HFFc6 (cell line): ENCODE data around the gene RER1. TPM values are rescaled to one million over a fixed set of nuclear protein-coding genes. Genes with fewer than 3 reads are reported as not detected.

Source experiments
- DNase-seq: peaks from one replicate; pipeline ENCODE4 v3.0.0-alpha.2; 2018
- H3K27ac Mint-ChIP-seq: 2 replicates; pipeline ENCODE4 v1.8.0; 2020; ENCODE audit warnings: mild to moderate bottlenecking, mixed read lengths
- H3K27me3 Mint-ChIP-seq: 2 replicates; pipeline ENCODE4 v1.8.0; 2021; ENCODE audit warnings: mild to moderate bottlenecking, moderate library complexity, mixed read lengths; ENCODE audit not compliant: insufficient read depth
- H3K36me3 Mint-ChIP-seq: 2 replicates; pipeline ENCODE4 v1.8.0; 2021; ENCODE audit warnings: low read depth, mixed read lengths
- H3K4me1 Mint-ChIP-seq: 2 replicates; pipeline ENCODE4 v1.8.0; 2020; ENCODE audit warnings: low read depth, mixed read lengths
- H3K4me3 Mint-ChIP-seq: 2 replicates; pipeline ENCODE4 v1.8.0; 2020; ENCODE audit warnings: mild to moderate bottlenecking, moderate library complexity, mixed read lengths
- H3K9me3 Mint-ChIP-seq: 2 replicates; pipeline ENCODE4 v1.8.0; 2020; ENCODE audit warnings: mild to moderate bottlenecking, mixed read lengths
- total RNA-seq, 6 experiments: library from RNA; stranded (reverse); fragmentation: NEBNext Ultra II Directional; extraction: Animal tissue kit (Norgen Biotek cat#: 25700); gene quantifications; 2 replicates in 1 of 6; 3 replicates in 5 of 6; pipeline ENCODE4 v1.2.3, GENCODE V29; 2021
- TF ChIP-seq, protein P1 (sequence below): fragments of 200-600 bp; sonication (generic); IDR thresholded peaks from 2 replicates; pipeline ENCODE4 v1.5.0; 2021; ENCODE audit warnings: antibody characterized with exemption, mild to moderate bottlenecking

Gene RER1
- total RNA-seq, 6 experiments from 2014 or later: 254 to 303 (median 283) TPM

- TF ChIP-seq, protein P1, sequence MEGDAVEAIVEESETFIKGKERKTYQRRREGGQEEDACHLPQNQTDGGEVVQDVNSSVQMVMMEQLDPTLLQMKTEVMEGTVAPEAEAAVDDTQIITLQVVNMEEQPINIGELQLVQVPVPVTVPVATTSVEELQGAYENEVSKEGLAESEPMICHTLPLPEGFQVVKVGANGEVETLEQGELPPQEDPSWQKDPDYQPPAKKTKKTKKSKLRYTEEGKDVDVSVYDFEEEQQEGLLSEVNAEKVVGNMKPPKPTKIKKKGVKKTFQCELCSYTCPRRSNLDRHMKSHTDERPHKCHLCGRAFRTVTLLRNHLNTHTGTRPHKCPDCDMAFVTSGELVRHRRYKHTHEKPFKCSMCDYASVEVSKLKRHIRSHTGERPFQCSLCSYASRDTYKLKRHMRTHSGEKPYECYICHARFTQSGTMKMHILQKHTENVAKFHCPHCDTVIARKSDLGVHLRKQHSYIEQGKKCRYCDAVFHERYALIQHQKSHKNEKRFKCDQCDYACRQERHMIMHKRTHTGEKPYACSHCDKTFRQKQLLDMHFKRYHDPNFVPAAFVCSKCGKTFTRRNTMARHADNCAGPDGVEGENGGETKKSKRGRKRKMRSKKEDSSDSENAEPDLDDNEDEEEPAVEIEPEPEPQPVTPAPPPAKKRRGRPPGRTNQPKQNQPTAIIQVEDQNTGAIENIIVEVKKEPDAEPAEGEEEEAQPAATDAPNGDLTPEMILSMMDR: 0 out of 2 replicates have a peak, but pooled peaks have one; percentile 14
- Mint-ChIP-seq H3K4me3 (no peak overlapping the region), H3K36me3 (no peaks in the 10 kb centered on the region), H3K27ac (no peak overlapping the region), H3K9me3 (no peaks in the 10 kb centered on the region), H3K27me3 (peaks cover 15% of the 10 kb centered on the region), H3K4me1 (0 out of 2 replicates have a peak, but pooled peaks cover 6% of the 10 kb centered on the region)
- no peak for DNase-seq
Measured at GRCh38 chr1:2352341-2352896, 39.2 kb upstream of the RER1 start.

DNA sequence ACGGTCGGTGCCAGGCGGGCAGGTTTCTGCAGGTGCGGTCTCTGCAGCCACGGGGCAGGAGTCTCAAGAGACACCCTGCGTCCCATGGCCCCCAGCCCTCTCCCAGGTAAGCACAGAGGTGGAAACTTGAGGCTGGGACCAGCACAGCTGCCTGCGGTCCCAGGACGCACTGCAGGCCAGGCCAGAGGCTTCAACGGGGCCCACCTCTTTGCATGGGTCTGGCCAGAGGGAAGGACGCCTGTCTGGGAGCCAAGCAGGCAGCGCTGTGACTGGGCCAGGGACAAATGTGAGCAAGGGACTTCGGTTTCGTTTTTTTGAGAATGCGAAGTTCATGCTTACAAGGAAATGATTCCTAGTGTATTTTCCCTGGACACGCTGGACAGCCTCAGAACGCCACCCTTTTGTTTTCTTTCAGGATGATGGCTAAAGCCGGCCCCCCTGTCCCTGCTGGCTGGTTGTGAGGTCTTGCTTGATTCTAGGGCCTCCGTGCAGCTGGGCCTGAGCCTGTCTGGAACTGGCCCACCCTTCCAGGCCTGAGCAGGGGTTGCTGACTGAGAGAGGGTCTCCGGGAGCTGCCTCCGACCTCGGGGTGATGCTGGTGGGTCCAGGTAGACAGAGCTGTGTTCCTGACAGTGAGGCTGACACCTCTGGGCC lies 38.6 kb upstream of the RER1 start:
- no peak for DNase-seq
- Mint-ChIP-seq H3K4me1 (0 out of 2 replicates have a peak, but pooled peaks cover 6% of the 10 kb centered on the region), H3K4me3 (no peak overlapping the region), H3K9me3 (no peaks in the 10 kb centered on the region), H3K27me3 (peaks cover 15% of the 10 kb centered on the region), H3K36me3 (no peaks in the 10 kb centered on the region), H3K27ac (no peak overlapping the region)
- TF ChIP-seq, protein P1: no peak

DNA sequence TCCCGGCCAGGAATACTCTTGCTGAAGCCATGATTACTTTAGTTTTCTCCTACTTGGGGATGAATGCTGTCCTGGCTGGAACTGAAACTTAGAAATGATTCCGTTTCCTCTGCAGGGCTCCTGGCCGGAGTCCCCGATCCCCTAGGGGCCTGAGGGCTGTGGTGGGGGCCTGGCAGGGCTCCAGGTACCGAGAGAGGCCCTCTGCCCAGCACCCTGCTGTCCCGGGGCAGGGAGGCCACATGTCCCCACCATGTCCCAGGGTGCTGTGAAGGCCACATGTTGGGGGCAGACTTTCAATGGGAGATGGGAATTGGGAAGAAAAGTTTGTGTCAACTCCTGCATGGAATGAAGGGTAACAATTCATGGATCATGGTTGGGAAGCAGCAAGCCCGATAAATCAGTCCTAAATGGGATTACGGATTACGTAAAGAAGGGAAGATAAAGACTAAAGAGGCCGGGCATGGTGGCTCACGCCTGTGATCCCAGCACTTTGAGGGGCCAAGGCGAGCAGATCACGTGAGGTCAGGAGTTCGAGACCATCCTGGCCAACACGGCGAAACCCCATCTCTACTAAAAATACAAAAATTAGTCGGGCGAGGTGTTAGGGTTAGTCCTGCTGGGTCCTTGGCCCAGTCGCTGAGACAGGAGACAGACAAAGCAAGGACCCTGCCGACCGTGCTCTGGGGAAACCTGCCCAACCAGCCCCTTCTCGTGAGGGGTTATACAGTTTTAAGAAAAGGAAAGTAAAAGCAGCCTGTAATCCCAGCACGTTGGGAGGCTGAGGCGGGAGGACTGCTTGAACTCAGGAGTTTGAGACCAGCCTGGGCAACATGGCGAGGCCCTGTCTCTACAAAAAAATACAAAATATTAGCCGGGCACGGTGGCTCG lies 37.8 kb upstream of the RER1 start:
- 0 out of 2 replicates have a peak, but pooled peaks cover 6% of the 10 kb centered on the region for H3K4me1 Mint-ChIP-seq
- no peak overlapping the region for H3K4me3 Mint-ChIP-seq
- no peaks in the 10 kb centered on the region for H3K9me3 Mint-ChIP-seq

DNA sequence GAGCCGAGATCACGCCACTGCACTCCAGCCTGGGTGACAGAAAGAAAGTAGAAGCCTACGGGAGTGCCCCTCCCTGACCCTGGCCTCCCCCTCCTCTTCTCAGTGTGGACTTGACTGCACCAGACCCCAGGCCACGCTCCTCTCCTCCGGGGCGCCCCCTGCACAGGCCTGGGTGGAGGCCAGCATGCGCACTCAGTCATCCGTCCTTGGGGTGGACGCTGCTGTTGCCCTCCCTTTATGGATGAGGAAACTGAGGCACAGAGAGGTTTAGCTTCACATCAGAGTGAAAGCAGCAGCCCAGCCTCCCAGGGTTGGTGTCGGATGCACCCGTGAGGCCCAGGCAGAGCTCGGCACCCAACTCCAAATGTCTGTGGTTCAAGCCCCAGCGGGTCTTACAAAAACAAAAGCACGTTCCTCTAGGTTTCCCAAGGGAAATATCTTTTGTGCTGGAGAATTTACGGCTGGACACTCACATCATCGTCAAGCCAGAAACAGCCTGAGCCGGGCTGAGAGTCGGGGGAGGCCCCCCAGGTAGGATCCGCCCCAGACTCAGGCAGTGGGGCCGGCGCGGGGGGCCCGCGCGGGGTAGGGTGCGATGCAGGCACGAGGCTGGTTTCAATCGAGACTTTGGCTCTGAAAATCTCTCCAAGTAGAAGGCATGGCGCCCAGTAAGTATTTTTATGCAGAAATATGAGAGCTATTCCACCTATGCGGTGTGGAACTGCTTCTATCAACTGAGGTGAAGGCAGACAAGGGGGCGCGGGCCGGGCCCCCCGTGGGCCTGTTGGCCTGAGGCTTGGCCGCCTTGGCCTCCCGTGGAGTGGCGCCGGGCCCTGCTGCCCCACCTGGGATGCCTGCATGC lies 36.9 kb upstream of the RER1 start:
- H3K9me3 Mint-ChIP-seq: no peaks in the 10 kb centered on the region
- H3K36me3 Mint-ChIP-seq: no peaks in the 10 kb centered on the region
- H3K27ac Mint-ChIP-seq: no peak overlapping the region
- H3K27me3 Mint-ChIP-seq: peaks cover 15% of the 10 kb centered on the region
- no peak overlapping the region for H3K4me3 Mint-ChIP-seq
- TF ChIP-seq, protein P1: no peak
- H3K4me1 Mint-ChIP-seq: no peaks in the 10 kb centered on the region
- DNase-seq: no peak

More for the DNA sequence above, 37.8 kb upstream of the RER1 start:
- H3K27ac Mint-ChIP-seq: no peak overlapping the region
- no peak for DNase-seq
- H3K36me3 Mint-ChIP-seq: no peaks in the 10 kb centered on the region
- H3K27me3 Mint-ChIP-seq: peaks cover 15% of the 10 kb centered on the region
- TF ChIP-seq, protein P1: no peak
